Progenitor cell of endocrine pancreas (in vitro differentiated cells): Measurements from ENCODE around the gene KMT2C. TPM values are rescaled to one million over a fixed set of nuclear protein-coding genes. Genes with fewer than 3 reads are reported as not detected.
"Not testable (repeated sequence)": the region's sequence is repeated elsewhere in the genome, so short reads cannot be mapped to it uniquely, and the experiment has no call there.

Experiments used
- DNase-seq: peaks from one replicate; pipeline ENCODE4 v3.0.0; 2021; ENCODE audit warnings: low spot score; ENCODE audit not compliant: unreplicated experiment
- H3K27ac Mint-ChIP-seq: 2 replicates; pipeline ENCODE4 v1.8.0; 2021; ENCODE audit warnings: mild to moderate bottlenecking, moderate library complexity, mixed read lengths
- H3K27me3 Mint-ChIP-seq: 2 replicates; pipeline ENCODE4 v1.8.0; 2021; ENCODE audit warnings: mixed read lengths
- H3K36me3 Mint-ChIP-seq: 2 replicates; pipeline ENCODE4 v1.8.0; 2022; ENCODE audit warnings: mixed read lengths; ENCODE audit not compliant: insufficient read depth
- H3K4me1 Mint-ChIP-seq: 2 replicates; pipeline ENCODE4 v1.8.0; 2021; ENCODE audit warnings: low read depth, mixed read lengths
- H3K4me3 Mint-ChIP-seq: 2 replicates; pipeline ENCODE4 v1.8.0; 2021; ENCODE audit warnings: low read depth, mild to moderate bottlenecking, moderate library complexity, mixed read lengths
- H3K9me3 Mint-ChIP-seq: 2 replicates; pipeline ENCODE4 v1.8.0; 2021; ENCODE audit warnings: low read depth, mixed read lengths
- CTCF ChIP-seq: fragments of 200-600 bp; sonication (generic); IDR thresholded peaks from one replicate; pipeline ENCODE4 v1.5.0; 2021; ENCODE audit warnings: antibody characterized with exemption, mild to moderate bottlenecking; ENCODE audit not compliant: unreplicated experiment
- total RNA-seq: library from RNA; stranded (reverse); gene quantifications from 2 replicates; pipeline ENCODE4 v1.2.1, GENCODE V29; 2021

The KMT2C gene
- total RNA-seq, 1 donor from 2014 or later, result 75.9 TPM

GRCh38 chr7:152451356-152451755 lies 15.6 kb upstream of the KMT2C start:
- Mint-ChIP-seq H3K36me3 (no peaks in the 10 kb centered on the region), H3K27me3 (no peaks in the 10 kb centered on the region), H3K4me3 (no peak overlapping the region), H3K9me3 (no peaks in the 10 kb centered on the region), H3K27ac (no peak overlapping the region), H3K4me1 (no peaks in the 10 kb centered on the region)
- TF ChIP-seq CTCF, result no peak
- DNase-seq, result no peak

- not testable (repeated sequence) for H3K27ac Mint-ChIP-seq, H3K36me3 Mint-ChIP-seq, H3K4me1 Mint-ChIP-seq, H3K9me3 Mint-ChIP-seq, DNase-seq, H3K4me3 Mint-ChIP-seq, H3K27me3 Mint-ChIP-seq
Observed at GRCh38 chr7:152445386-152446008, 9.7 kb upstream of the KMT2C start.

- no peak overlapping the region for H3K4me3 Mint-ChIP-seq
Observed at GRCh38 chr7:152443586-152443985, 7.8 kb upstream of the KMT2C start.

GRCh38 chr7:152442330-152442835 lies 6.6 kb upstream of the KMT2C start:
- Mint-ChIP-seq H3K4me3 (no peak overlapping the region), H3K27me3 (peaks cover 8% of the 10 kb centered on the region), H3K36me3 (no peaks in the 10 kb centered on the region), H3K4me1 (no peaks in the 10 kb centered on the region), H3K9me3 (no peaks in the 10 kb centered on the region), H3K27ac (no peak overlapping the region)
- no peak for TF ChIP-seq CTCF
- DNase-seq, result no peak

More at GRCh38 chr7:152443586-152443985, 7.8 kb upstream of the KMT2C start:
- Mint-ChIP-seq H3K4me1 (no peaks in the 10 kb centered on the region), H3K27me3 (no peaks in the 10 kb centered on the region), H3K36me3 (no peaks in the 10 kb centered on the region), H3K27ac (peak overlapping the region; percentile 73), H3K9me3 (no peaks in the 10 kb centered on the region)
- no peak for TF ChIP-seq CTCF
- no peak for DNase-seq

GRCh38 chr7:152441810-152442209 lies 6.0 kb upstream of the KMT2C start:
- peaks cover 11% of the 10 kb centered on the region for H3K27me3 Mint-ChIP-seq
- not testable (repeated sequence) for H3K4me1 Mint-ChIP-seq, DNase-seq, H3K36me3 Mint-ChIP-seq, H3K27ac Mint-ChIP-seq, H3K9me3 Mint-ChIP-seq, H3K4me3 Mint-ChIP-seq

GRCh38 chr7:152441168-152441567 lies 5.4 kb upstream of the KMT2C start:
- not testable (repeated sequence) for H3K4me3 Mint-ChIP-seq, H3K4me1 Mint-ChIP-seq, DNase-seq, H3K9me3 Mint-ChIP-seq, H3K27ac Mint-ChIP-seq, H3K36me3 Mint-ChIP-seq
- peaks cover 11% of the 10 kb centered on the region for H3K27me3 Mint-ChIP-seq

GRCh38 chr7:152438017-152438416 lies 2.2 kb upstream of the KMT2C start:
- not testable (repeated sequence) for DNase-seq, H3K27ac Mint-ChIP-seq, H3K9me3 Mint-ChIP-seq, H3K4me3 Mint-ChIP-seq, H3K36me3 Mint-ChIP-seq
- Mint-ChIP-seq H3K27me3 (peaks cover 11% of the 10 kb centered on the region), H3K4me1 (peaks cover 14% of the 10 kb centered on the region)

GRCh38 chr7:152436931-152437575 lies 1.2 kb upstream of the KMT2C start:
- Mint-ChIP-seq H3K27me3 (peaks cover 11% of the 10 kb centered on the region), H3K27ac (peak overlapping the region; percentile 90), H3K4me3 (peak overlapping the region; percentile 79), H3K4me1 (peaks cover 15% of the 10 kb centered on the region)
- not testable (repeated sequence) for H3K9me3 Mint-ChIP-seq, DNase-seq, H3K36me3 Mint-ChIP-seq
